NCI-H2227 (cell line): Measurements from ENCODE around the gene DAZAP2.
"Not testable (repeated sequence)": the region's sequence is repeated elsewhere in the genome, so short reads cannot be mapped to it uniquely, and the experiment has no call there.

Source experiments
- DNase-seq: peaks from one replicate; lab custom pipeline; 2025; ENCODE audit not compliant: unreplicated experiment; lab: John Stamatoyannopoulos, UW

DAZAP2 gene

GRCh38 chr12:51217133-51217967, 21.3 kb upstream of the DAZAP2 start:
- DNase-seq: peak; percentile 39

GRCh38 chr12:51217968-51218606, 20.5 kb upstream of the DAZAP2 start, which contains the start of gene POU6F1:
POU6F1 (minus strand) TSS chr12:51218062; CDS start chr12:51206836, 11,226 bp downstream.
- DNase-seq: peak; percentile 87

GRCh38 chr12:51218607-51219161, 19.9 kb upstream of the DAZAP2 start:
- peak; percentile 5 for DNase-seq

- no peak for DNase-seq
Observed at GRCh38 chr12:51219322-51219721, 19.3 kb upstream of the DAZAP2 start.

GRCh38 chr12:51219857-51220256, 18.8 kb upstream of the DAZAP2 start:
- DNase-seq: not testable (repeated sequence)

GRCh38 chr12:51222461-51222860, 16.2 kb upstream of the DAZAP2 start:
- peak; percentile 52 for DNase-seq

- no peak for DNase-seq
Observed at GRCh38 chr12:51224625-51225024, 14.0 kb upstream of the DAZAP2 start.

GRCh38 chr12:51225234-51225633, 13.4 kb upstream of the DAZAP2 start:
- DNase-seq: no peak

- no peak for DNase-seq
Observed at GRCh38 chr12:51225771-51226170, 12.9 kb upstream of the DAZAP2 start.

GRCh38 chr12:51227112-51227511, 11.5 kb upstream of the DAZAP2 start:
- DNase-seq: not testable (repeated sequence)

GRCh38 chr12:51227962-51228361, 10.7 kb upstream of the DAZAP2 start:
- DNase-seq: no peak

- no peak for DNase-seq
Observed at GRCh38 chr12:51229116-51229809, 9.4 kb upstream of the DAZAP2 start.

- DNase-seq: no peak
Observed at GRCh38 chr12:51232642-51233041, 6.0 kb upstream of the DAZAP2 start.

- no peak for DNase-seq
Observed at GRCh38 chr12:51234530-51234929, 4.1 kb upstream of the DAZAP2 start.

- no peak for DNase-seq
Observed at GRCh38 chr12:51238037-51238509, 553 bp upstream of the DAZAP2 start.

- no peak for DNase-seq
Observed at GRCh38 chr12:51240971-51241370, 2.3 kb downstream of the DAZAP2 start.

GRCh38 chr12:51242120-51242519, 3.5 kb downstream of the DAZAP2 start:
- DNase-seq: no peak

GRCh38 chr12:51242876-51243275, 4.2 kb downstream of the DAZAP2 start:
- no peak for DNase-seq

- DNase-seq: no peak
Observed at GRCh38 chr12:51244269-51244668, 5.6 kb downstream of the DAZAP2 start.

- DNase-seq: no peak
Observed at GRCh38 chr12:51245476-51246253, 7.0 kb downstream of the DAZAP2 start.
